HCT116 (cell line): ENCODE results near the gene RWDD4.
"Not testable (repeated sequence)": the region's sequence is repeated elsewhere in the genome, so short reads cannot be mapped to it uniquely, and the experiment has no call there.

Source experiments
- EZH2 ChIP-seq: fragments of 200-600 bp; sonication (generic); IDR thresholded peaks from 2 replicates; pipeline ENCODE4 v1.6.1; 2017; ENCODE audit warnings: antibody characterized with exemption, mixed run types
- EZH2phosphoT487 ChIP-seq: fragments of 200-600 bp; IDR thresholded peaks from 2 replicates; pipeline ENCODE4 v1.6.1; 2018; ENCODE audit warnings: antibody characterized with exemption, borderline replicate concordance
- ZNF274 ChIP-seq: fragments of 200-500 bp; sonication (Bioruptor generic); IDR thresholded peaks from 2 replicates; pipeline ENCODE4 v1.6.1; 2014; ENCODE audit warnings: mild to moderate bottlenecking, low read depth, low read length, inconsistent platforms
- TF ChIP-seq, protein P1 (sequence below), 3 experiments: fragments of 200-600 bp in 1 of 3; sonication (generic) in 1 of 3; IDR thresholded peaks in 2 of 3; conservative IDR thresholded peaks in 1 of 3; 2 replicates each; pipeline ENCODE4 v1.5.1; 2012 to 2017; ENCODE audit warnings: low read depth in 2 of 3, low read length in 2 of 3, antibody characterized with exemption in 1 of 3, borderline replicate concordance in 1 of 3, control low read depth in 1 of 3, mild to moderate bottlenecking in 1 of 3, mixed read lengths in 1 of 3, mixed run types in 1 of 3, moderate library complexity in 1 of 3; ENCODE audit not compliant: insufficient read depth in 1 of 3

GRCh38 chr4:183627286-183627685, 31.7 kb downstream of the RWDD4 start:
- TF ChIP-seq, protein P1, sequence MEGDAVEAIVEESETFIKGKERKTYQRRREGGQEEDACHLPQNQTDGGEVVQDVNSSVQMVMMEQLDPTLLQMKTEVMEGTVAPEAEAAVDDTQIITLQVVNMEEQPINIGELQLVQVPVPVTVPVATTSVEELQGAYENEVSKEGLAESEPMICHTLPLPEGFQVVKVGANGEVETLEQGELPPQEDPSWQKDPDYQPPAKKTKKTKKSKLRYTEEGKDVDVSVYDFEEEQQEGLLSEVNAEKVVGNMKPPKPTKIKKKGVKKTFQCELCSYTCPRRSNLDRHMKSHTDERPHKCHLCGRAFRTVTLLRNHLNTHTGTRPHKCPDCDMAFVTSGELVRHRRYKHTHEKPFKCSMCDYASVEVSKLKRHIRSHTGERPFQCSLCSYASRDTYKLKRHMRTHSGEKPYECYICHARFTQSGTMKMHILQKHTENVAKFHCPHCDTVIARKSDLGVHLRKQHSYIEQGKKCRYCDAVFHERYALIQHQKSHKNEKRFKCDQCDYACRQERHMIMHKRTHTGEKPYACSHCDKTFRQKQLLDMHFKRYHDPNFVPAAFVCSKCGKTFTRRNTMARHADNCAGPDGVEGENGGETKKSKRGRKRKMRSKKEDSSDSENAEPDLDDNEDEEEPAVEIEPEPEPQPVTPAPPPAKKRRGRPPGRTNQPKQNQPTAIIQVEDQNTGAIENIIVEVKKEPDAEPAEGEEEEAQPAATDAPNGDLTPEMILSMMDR (IDR thresholded peaks at IDR 0.05 in 2 of 3, conservative IDR thresholded peaks at IDR 0.05 in 1 of 3; ENCODE audit: borderline replicate concordance in 1 of 3, insufficient read depth in 1 of 3, low read depth in 2 of 3, low read length in 2 of 3), result not testable (repeated sequence)
- not testable (repeated sequence) for TF ChIP-seq EZH2, ZNF274, EZH2phosphoT487
